GM12891 (cell line): ENCODE measurements around the gene EEF1E1.

Source experiments
- PAX5 ChIP-seq: IDR thresholded peaks from 2 replicates; pipeline ENCODE4 v1.6.1; 2011; ENCODE audit warnings: low read length, moderate library complexity, mild to moderate bottlenecking; ENCODE audit not compliant: insufficient read depth, severe bottlenecking
- POLR2A ChIP-seq: IDR thresholded peaks from 2 replicates; pipeline ENCODE4 v1.6.1; 2011; ENCODE audit warnings: low read depth, low read length, control low read depth
- POLR2AphosphoS5 ChIP-seq: IDR thresholded peaks from 2 replicates; pipeline ENCODE4 v1.6.1; 2011; ENCODE audit warnings: low read depth, low read length, control low read depth
- POU2F2 ChIP-seq: IDR thresholded peaks from 2 replicates; pipeline ENCODE4 v1.6.1; 2011; ENCODE audit warnings: low read depth, mild to moderate bottlenecking, control low read depth, low read length, moderate library complexity
- SPI1 ChIP-seq: IDR thresholded peaks from 2 replicates; pipeline ENCODE4 v1.6.1; 2011; ENCODE audit warnings: low read depth, low read length, control low read depth
- TAF1 ChIP-seq: IDR thresholded peaks from 2 replicates; pipeline ENCODE4 v1.6.1; 2011; ENCODE audit warnings: low read depth, low read length, control low read depth

GRCh38 chr6:8069151-8069550, 33.2 kb downstream of the EEF1E1 start:
- TF ChIP-seq POLR2A (no peak), TAF1 (no peak), POLR2AphosphoS5 (no peak), POU2F2 (no peak), PAX5 (no peak), SPI1 (no peak)
